HUDEP-2 (cell line): ENCODE measurements around the gene CNDP1.

Source experiments
- DNase-seq, 76 experiments: peaks; one replicate each; lab custom pipeline; 2025; ENCODE audit not compliant: unreplicated experiment in 76 of 76; lab: John Stamatoyannopoulos, UW

Gene CNDP1

DNA sequence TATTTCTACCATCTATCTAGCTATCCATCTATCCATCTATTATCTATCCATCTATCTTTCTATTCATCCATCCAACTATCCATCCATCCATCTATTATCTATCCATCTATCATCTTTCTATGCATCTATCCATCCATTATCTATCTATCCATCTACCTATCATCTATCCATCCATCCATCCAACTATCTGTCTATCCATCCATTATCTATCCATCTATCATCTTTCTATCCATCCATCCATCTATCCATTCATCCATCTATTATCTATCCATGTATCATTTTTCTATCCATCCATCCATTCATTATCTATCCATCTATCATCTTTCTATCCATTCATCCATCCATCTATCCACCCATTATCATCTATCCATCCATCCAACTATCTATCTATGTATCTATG is 38.8 kb downstream of the CNDP1 start:
- no peak for DNase-seq

GRCh38 chr18:74574916-74575315 is 40.6 kb downstream of the CNDP1 start:
- DNase-seq: no peak

DNA sequence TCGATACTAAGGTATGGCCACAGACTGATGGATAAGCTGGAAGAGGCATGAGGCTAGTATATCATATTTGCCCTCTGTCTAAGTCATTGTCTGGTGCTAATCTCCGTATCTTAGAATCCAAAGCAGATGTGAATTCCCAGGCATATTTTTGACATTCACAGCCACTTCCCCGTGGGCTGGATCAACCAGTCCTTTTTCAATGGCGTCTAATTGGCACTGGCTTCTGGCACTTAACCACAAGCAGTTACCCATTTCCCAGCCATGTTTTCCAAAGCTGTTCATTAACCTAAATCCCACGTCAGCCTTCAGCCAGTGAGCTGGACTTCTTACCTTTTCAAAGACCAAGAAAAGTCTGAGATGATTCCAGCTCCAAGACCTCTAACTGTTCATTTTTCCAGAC is 42.7 kb downstream of the CNDP1 start:
- no peak for DNase-seq

- DNase-seq: no peak
Measured at GRCh38 chr18:74579496-74580065, 45.3 kb downstream of the CNDP1 start.

GRCh38 chr18:74582642-74583041 is 48.3 kb downstream of the CNDP1 start:
- no peak for DNase-seq

GRCh38 chr18:74587441-74587840 is 53.1 kb downstream of the CNDP1 start:
- DNase-seq: no peak

DNA sequence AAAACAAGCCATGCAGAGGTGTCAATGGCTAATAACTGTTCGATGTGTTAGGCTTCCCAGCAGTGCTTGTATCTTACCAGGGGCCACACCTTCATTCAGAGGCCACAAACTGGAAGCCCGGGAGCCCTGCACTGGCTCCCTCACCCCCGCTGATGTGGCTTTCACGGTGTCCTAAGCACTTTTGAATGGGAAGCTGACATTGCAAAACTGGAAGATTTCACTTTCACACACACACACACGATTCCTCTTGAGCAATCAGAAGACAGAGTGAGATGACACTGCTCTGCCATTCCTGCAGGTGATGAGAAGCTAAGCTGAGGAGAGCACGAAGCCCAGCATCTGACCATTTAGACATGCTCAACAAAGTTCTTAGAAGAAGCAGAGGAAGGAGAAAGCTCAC is 54.7 kb downstream of the CNDP1 start:
- no peak for DNase-seq

- DNase-seq: no peak
Measured at GRCh38 chr18:74589811-74590210, 55.5 kb downstream of the CNDP1 start.

- DNase-seq: no peak
Measured at GRCh38 chr18:74590671-74591070, 56.4 kb downstream of the CNDP1 start.

- DNase-seq: no peak
Measured at GRCh38 chr18:74595431-74595830, 61.1 kb downstream of the CNDP1 start.

- DNase-seq: peak in 65 of 76 experiments; percentile 9 to 89 (median 60)
Measured at GRCh38 chr18:74597034-74597661, 62.8 kb downstream of the CNDP1 start.

DNA sequence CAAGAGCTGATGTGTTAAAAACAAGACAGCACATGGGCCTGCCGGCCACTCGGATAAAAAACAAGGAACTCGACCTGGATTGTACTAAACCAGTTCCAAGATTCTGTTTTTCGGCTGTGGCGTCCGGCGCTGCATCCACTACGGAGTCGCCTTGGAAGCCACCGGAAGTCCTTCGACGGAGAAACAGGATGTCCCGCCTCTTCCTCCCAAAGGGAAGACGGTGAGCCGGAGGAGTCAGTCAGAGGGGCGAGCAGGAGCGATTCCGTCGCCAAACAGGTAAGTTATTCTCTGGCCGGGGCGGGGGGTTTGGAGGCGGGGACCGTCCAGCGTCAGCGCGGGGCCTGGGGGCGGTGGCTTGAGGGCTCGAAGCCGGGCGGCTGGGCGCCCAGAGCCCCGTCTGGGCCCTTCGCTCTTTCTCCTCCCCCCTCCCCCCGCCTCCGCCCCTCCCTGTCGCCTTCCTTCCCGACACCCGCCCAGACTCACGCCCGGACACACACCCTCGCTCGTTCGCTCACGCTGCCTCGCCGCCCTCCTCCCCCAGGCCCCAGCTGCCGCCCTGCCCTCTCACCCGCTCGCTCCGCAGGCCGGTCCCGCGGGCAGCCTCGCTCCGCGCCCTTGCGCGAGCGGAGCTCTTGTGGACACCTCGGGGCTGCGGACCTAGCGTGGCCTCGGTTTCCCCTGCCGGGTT is 63.5 kb downstream of the CNDP1 start, which contains the start of gene ZNF407:
ZNF407 (plus strand) TSS at position 209 of the 688 bp plus-strand sequence. CDS start 33,150 bp downstream, outside the sequence.
- peak in 75 of 76 experiments; percentile 46 to 95 (median 84) for DNase-seq

DNA sequence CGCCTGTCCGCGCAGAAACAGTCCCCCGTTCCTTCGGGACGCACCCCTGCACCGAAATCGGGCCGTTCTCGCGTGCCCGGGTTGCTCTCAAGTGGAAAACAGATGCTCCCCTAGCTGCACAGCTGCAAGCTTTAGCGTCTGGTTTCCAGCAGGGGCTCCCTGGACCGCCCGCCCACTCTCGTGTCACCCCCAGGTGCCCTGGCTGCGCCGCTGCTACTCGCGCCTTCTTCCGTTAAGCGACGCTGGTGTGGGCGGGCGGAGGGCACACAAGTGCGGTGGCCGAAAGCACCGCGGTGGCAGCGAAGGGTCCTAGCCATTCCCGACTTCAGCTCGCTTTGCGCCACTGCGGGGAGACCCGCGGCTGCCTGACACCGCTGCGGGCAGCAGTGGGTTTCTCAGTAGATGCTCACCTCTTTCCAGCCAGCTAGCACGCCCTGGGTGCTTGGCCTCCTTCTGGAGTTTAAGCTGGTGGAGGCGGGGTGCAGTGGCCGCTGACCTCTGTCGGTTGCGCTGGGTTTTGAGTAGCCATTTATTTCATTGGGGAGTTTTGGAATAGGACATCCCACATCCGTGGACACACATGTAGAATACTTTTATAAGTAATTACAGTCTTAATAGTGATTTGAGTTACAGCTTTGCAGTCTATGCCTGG is 64.2 kb downstream of the CNDP1 start:
- DNase-seq: peak in 65 of 76 experiments; percentile 1 to 82 (median 57)

DNA sequence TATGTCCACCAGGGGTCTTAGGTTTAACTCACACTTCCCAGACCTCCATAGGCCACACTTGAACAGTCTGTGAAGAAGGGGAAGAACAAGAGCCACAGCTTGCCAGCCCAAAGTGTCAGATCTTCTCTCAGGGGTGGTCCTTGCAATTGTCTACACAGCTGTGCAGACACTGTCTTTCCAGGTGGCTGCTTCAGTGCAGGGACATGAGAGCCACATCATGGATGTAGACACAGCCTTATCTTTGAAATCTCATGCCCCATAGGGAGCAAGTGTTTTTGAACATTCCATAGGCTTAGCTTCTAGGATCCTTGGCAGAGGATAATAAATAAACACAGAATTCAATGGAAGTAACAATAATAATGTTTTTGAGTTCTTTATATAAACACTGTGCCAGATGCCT is 70.1 kb downstream of the CNDP1 start:
- DNase-seq: no peak

DNA sequence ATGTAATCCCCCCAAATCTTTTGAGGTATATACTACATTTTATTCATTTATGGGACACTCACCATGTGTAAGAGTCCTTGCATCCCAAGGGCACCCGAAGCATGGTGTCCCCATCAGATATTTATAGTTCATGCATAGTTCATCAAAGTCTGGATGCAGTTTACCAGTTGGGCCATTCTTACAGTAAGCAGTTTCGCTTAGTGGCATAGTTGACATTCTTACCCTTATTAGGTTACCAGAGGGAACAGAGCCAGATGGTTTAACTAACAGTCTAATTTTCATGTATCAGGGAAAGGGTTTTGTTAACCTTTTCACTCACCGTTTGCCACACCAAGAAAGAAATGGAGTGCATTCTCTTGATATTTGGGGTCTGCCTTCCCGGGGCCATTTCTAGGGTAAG is 70.5 kb downstream of the CNDP1 start:
- no peak for DNase-seq

DNA sequence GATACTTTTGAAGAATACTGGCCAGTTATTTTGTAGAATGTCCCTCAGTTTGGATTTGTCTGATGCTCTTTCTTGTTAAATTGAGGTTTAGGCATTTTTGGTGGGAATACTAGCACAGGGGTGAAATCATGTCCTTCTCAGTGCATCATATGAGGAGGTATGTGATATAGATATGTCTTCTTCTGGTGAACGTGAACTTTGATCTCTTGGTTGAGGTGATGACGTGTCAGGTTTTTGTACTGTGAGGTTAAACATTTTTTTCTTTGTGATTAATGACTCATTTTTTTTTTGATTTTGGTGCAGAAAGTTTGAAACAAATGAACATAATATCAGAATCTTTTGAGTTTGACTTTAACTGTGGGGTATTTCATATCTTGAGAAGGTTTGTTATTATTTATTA is 74.4 kb downstream of the CNDP1 start:
- DNase-seq: no peak

DNA sequence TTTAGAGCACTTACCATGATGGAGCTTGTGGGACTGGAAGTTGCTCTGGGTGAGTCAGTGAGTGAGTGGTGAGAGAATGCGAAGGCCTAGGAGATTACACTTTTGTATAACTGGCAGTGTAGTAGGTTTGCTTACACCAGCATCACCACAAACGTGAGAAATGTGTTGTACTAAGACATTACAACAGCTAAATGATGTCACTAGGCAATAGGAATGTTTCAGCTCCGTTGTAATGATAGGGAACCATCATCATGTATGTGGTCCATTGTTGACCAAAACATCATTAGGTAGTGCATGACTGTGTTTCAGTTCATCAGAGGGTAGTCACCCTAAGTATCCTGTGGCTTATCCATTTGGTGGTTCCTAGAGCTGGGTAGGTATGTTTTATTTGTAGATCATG is 75.2 kb downstream of the CNDP1 start:
- no peak for DNase-seq

- DNase-seq: no peak
Measured at GRCh38 chr18:74610051-74610615, 75.8 kb downstream of the CNDP1 start.

DNA sequence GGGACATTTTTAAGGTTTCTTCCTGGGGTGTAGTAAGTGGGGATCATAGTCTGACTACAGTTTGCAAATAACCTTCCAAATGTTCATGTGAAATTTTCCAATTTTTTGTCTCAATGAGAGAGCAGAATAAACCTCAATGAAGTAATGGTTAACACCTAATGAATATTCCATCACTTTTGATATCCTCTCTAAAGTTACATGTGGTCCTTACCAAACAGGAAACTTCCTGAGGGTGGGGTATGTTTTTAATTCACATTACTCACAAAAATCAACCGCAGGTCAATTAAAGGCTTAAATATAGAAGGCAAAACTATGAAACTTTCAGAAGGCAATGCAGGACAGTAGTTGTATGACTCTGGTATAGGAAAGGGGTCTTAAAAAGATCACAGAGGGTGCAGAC is 76.6 kb downstream of the CNDP1 start:
- DNase-seq: no peak

DNA sequence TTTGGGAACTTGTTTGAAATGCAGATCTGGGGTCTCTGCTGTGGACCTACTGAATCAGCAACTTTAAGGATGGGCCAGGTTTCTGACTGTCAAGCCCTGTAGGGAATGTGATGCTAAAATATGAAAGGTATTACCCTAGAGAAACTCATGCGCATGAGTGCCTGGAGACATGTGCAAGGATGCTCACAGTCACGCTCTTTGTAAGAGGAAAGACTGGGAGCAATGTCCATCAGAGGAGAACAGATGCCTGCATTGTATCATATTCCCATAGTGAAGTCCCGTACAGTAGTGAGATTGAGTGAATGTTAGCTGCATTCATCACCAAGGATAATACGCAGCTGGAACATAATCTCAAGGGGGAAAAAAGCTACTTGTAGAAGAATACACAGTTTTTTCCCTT is 77.5 kb downstream of the CNDP1 start:
- no peak for DNase-seq

DNA sequence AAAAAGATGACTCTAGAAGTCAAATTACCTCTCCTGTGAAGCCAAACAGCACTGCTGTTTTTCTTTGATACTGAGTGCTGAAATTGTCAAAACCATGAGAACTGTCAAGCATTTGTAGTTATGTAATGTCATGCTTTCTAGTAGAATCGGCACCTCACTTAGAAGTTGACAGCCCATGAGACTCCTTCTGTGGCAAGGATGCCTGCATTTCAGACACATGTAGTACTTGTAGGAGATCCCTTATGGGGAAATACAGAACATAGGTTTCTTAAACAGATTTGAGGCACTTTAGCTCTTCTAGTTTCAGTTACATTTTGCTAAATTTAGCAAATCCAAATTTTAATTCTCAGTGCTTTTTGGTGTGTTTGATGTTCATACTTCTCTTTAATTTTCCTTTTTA is 79.1 kb downstream of the CNDP1 start:
- no peak for DNase-seq
